Spinal cord (tissue), 10 donors: Measurements from ENCODE around the gene VPS33A. TPM values are rescaled to one million over a fixed set of nuclear protein-coding genes. Genes with fewer than 3 reads are reported as not detected.

Source experiments
- DNase-seq, 6 donors: peaks; one replicate each; pipeline versions ENCODE4 v3.0.0 to v3.0.0-alpha.2; 2013 to 2015; ENCODE audit warnings: low spot score in 6 of 6, low read depth in 4 of 6
- H3K27ac ChIP-seq: one replicate; pipeline ENCODE4 v1.5.1; 2013; ENCODE audit warnings: low read depth, low read length, control low read depth
- H3K27me3 ChIP-seq: one replicate; pipeline ENCODE4 v1.6.1; 2013; ENCODE audit warnings: low read length; ENCODE audit not compliant: control insufficient read depth, insufficient read depth
- H3K36me3 ChIP-seq: one replicate; pipeline ENCODE4 v1.6.1; 2013; ENCODE audit warnings: low read length; ENCODE audit not compliant: control insufficient read depth, insufficient read depth
- H3K4me1 ChIP-seq: one replicate; pipeline ENCODE4 v1.6.1; 2013; ENCODE audit warnings: low read length; ENCODE audit not compliant: control insufficient read depth, insufficient read depth
- H3K4me3 ChIP-seq: one replicate; pipeline ENCODE4 v1.5.1; 2013; ENCODE audit warnings: low read depth, low read length, control low read depth
- H3K9me3 ChIP-seq: one replicate; pipeline ENCODE4 v1.6.1; 2013; ENCODE audit warnings: low read length; ENCODE audit not compliant: control insufficient read depth, insufficient read depth
- WGBS: methylation state at CpG from one replicate; pipeline ENCODE4 v1.1.5; 2013; ENCODE audit warnings: missing lambda C conversion rate; ENCODE audit not compliant: insufficient coverage; 5-methylcytosine and 5-hydroxymethylcytosine counted together
- polyA plus RNA-seq, 2 donors: library from polyadenylated mRNA; unstranded; fragments of 120-200 nt; gene quantifications; one replicate each; pipeline ENCODE4 v1.2.1, GENCODE V29; 2013; ENCODE audit not compliant: insufficient read length in 2 of 2
- small RNA-seq: library from RNA; depleted of rRNA; stranded (forward); fragments of <200 nt; gene quantifications from one replicate; pipeline ENCODE3, GENCODE V24; 2014; ENCODE audit warnings: low replicate concordance
- total RNA-seq, 2 donors: library from RNA; depleted of rRNA in 1 of 2; stranded (reverse); fragments of 120-200 nt in 1 of 2; fragments of >200 nt in 1 of 2; gene quantifications; one replicate each; pipeline versions ENCODE4 v1.2.3 to v1.2.4, GENCODE V29; 2013 to 2014
- donor health status: healthy.

VPS33A gene
- total and polyA plus RNA-seq, 4 donors, result 19.5 to 29.2 (median 23.2) TPM

DNA sequence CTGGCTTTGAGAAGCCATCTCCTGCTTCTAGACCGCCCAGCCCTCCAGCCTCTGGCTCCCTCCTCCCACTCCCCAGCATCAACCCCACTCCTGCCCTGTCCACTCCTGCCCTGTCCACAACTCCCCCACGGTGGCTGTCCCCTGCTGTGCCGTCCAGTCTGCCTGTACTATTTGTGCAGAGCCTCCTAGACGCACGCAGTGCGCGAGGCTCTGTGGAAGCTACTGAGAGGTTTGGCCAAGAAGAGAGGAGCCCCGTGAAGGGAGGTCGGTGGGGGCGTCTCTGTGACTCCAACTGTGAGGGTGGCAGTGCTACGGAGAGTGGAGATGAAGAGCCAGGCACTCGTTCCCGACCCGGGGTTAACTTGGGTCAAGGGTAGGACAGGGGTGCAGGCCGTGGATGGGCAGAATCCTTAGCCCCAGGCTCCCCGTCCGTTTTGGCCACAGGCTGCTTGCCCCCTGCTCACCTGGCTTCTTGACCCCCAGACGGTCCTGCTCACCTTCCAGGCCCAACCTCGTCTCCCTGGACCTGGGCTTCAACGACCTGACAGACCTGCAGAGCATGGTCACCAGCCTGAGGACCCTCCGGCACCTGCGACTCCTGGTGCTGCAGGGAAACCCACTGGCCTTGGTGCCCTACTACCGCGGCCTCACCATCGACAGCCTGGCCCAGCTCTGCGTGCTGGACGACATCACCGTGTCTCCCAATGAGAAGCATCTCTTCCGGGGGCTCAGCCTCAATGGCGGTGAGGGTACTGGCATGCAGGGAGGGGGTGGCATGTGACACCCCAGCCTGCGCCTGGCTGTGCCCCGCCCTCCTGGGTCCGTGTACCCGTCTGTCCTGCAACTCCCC is 76.4 kb downstream of the VPS33A start:
- DNase-seq, result no peak
- H3K9me3 ChIP-seq, result no peaks in the 10 kb centered on the region
- no peaks in the 10 kb centered on the region for H3K4me1 ChIP-seq
- H3K27me3 ChIP-seq, result no peaks in the 10 kb centered on the region
- peaks cover 7% of the 10 kb centered on the region for H3K36me3 ChIP-seq
- no peak overlapping the region for H3K27ac ChIP-seq
- H3K4me3 ChIP-seq, result no peak overlapping the region
- WGBS, result 88% methylated on average over 28 of the region's 34 CpGs

DNA sequence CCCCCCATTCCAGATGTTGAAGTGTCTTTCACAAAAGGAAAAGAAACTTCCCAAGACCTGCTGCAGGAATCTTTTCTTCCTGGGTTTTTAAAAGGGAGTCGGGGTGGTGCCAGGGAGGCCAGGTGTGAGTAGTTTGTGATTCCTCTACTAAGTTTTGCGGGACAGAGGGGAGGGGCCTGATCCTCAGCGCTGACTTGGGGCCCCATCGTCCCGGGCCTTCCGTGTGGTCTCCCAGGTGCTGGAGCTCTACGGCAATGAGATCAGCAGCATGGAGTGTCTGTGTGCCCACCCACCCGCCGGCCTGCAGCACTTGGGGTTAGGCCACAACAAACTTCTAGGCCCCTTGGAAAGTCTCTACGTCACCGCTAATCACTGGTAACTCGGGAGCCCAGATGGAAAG is 78.8 kb downstream of the VPS33A start:
- no peak for DNase-seq
- 70% methylated on average over 9 of the region's 12 CpGs for WGBS
- Histone ChIP-seq H3K27ac (no peak overlapping the region), H3K27me3 (peaks cover 3% of the 10 kb centered on the region), H3K4me1 (peaks cover 5% of the 10 kb centered on the region), H3K36me3 (peaks cover 9% of the 10 kb centered on the region), H3K4me3 (no peak overlapping the region), H3K9me3 (no peaks in the 10 kb centered on the region)

DNA sequence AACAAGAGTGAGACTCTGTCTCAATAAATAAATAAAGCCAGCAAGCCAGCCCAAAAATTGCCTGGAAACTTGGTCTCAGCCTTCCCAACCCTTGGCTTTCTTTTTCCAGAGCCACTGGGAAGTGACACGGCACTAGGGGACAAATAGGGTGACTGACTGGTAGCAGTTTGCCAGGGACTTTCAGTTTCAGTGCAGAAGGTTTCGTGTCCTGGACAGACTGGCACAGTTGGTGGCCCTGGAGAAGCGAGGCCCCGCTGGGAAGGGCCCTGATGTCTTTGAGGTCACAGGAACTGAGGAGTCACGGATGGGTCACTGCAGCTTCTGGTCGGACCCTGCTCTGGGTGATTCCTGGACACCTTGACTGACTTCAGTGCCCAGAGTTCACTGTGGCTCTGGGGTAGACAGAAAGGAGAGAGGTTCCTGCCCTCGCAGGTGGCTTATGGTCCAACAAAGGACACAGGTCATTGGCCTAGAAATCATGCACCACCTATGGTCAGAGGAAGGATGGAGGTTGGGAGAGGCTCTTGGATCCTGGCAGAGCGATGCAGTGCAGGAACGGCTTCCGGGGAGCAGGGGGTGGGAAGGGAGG is 80.7 kb downstream of the VPS33A start:
- no peak for DNase-seq
- Histone ChIP-seq H3K4me3 (no peak overlapping the region), H3K27me3 (peaks cover 3% of the 10 kb centered on the region), H3K4me1 (peaks cover 5% of the 10 kb centered on the region), H3K36me3 (peaks cover 9% of the 10 kb centered on the region), H3K9me3 (no peaks in the 10 kb centered on the region), H3K27ac (no peak overlapping the region)
- WGBS, result 87% methylated on average over 8 of the region's 10 CpGs

DNA sequence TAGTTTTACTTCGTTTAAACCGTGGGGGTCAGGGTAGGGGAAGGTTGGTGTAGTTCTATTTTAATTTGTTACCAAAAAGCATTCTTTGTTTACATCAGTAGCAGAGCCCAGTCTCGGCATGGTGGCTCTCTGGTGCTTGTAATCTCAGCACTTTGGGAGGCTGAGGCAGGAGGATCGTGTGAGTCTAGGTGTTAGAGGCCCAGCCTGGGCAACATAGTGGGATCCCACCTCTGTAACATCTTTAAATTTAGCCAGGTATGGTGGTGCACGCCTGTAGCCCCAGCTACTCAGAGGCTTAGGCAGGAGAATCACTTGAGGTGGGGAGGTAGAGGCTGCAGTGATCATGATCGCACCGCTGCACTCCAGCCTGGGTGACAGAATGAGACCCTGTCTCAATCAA is 81.2 kb downstream of the VPS33A start:
- no peak overlapping the region for H3K27ac ChIP-seq
- DNase-seq, result no peak
- H3K4me1 ChIP-seq, result peaks cover 5% of the 10 kb centered on the region
- peaks cover 3% of the 10 kb centered on the region for H3K27me3 ChIP-seq
- peaks cover 7% of the 10 kb centered on the region for H3K36me3 ChIP-seq
- 95% methylated on average over 4 of the region's 7 CpGs for WGBS
- H3K9me3 ChIP-seq, result no peaks in the 10 kb centered on the region
- no peak overlapping the region for H3K4me3 ChIP-seq

DNA sequence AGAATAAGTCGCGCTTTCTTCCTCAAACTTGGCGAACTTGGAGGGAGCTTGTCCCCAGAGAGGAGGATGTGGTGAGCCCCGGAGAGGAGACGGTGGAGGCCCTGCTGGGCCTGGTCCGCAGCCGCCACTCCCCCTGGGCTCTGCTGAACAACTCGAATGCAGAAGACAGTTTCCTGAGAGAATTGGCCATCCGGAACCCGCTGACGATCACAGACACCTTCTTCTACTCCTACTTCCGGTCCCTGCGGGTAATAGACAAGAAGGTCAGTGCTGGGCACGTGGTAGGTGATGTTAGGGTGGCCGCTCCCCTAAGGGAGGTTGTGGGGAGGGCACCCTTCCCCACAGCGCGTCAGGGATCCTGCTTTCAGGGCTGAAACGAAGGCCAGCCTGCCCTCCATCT is 81.8 kb downstream of the VPS33A start:
- peaks cover 6% of the 10 kb centered on the region for H3K36me3 ChIP-seq
- no peak overlapping the region for H3K4me3 ChIP-seq
- no peaks in the 10 kb centered on the region for H3K9me3 ChIP-seq
- peaks cover 5% of the 10 kb centered on the region for H3K4me1 ChIP-seq
- no peak for DNase-seq
- no peak overlapping the region for H3K27ac ChIP-seq
- H3K27me3 ChIP-seq, result peaks cover 3% of the 10 kb centered on the region
- WGBS, result 81% methylated on average over 8 of the region's 18 CpGs

DNA sequence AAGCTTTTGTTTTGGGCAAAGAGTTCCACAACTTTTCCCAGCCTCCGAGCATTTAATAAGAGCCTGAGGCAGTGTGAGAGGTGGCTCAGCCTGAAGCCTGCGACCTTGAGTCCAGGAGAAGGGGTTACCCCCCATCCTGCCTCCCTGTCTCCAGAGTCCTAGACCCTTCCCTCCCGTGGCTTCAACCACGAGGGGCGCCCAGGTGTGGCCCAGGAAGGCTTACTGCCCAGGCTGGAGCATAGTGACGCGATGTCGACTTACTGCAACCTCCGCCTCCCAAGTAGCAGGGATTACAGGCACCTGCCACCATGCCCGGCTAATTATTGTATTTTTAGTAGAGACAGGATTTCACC is 82.7 kb downstream of the VPS33A start:
- no peak for DNase-seq
- no peak overlapping the region for H3K27ac ChIP-seq
- H3K27me3 ChIP-seq, result peaks cover 3% of the 10 kb centered on the region
- peak overlapping the region; percentile 43 for H3K4me3 ChIP-seq
- 39% methylated on average over 4 of the region's 10 CpGs for WGBS
- peaks cover 5% of the 10 kb centered on the region for H3K4me1 ChIP-seq
- H3K9me3 ChIP-seq, result no peaks in the 10 kb centered on the region
- H3K36me3 ChIP-seq, result peaks cover 6% of the 10 kb centered on the region

DNA sequence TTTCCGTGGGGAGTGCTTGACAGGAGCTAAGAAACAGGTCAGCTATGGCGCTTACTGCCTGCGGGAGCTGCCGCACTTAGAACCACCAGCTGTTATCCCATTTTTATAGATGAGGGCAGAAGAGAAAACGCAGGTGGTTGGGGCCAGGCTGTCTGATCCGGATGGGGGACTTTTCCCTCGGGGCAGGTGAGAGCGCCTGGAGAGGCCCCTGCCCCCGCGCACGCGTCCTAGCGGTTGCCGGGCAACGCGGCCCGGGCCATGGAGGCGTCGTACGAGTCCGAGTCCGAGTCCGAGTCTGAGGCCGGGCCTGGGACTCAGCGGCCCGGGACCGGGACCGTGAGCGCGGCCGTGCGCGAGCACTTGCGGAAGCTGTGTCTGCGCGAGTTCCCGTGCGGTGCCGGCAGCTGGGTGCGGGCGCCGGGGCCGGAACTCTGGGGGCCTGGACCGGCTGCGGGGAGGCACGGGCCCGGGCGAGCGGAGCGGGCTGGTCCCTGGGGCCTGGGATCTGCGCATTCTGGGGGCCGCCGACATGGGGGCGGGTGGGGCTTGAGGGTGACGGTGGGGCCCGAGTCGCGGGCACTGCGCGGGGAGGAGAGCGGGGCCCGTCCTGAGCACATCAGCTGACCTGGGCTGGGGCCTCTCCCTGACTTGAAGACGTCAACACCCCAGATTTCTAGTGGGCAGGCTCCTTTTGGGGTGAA is 83.3 kb downstream of the VPS33A start, which contains the start of gene LRRC43:
Gene LRRC43 (plus strand): TSS at position 237 of the 701 bp plus-strand sequence. CDS start 22 bp downstream, at position 259.
- Histone ChIP-seq H3K36me3 (peaks cover 6% of the 10 kb centered on the region), H3K27ac (no peak within 1 kb of the TSS), H3K4me3 (peak within 1 kb of the TSS; percentile 43), H3K27me3 (peaks cover 3% of the 10 kb centered on the region), H3K4me1 (peaks cover 5% of the 10 kb centered on the region), H3K9me3 (no peaks in the 10 kb centered on the region)
- DNase-seq, result peak in 2 of 6 donors; percentile 63 to 72
- WGBS, result 1% methylated on average over 61 of the region's 63 CpGs

Small RNAs within 50 kb of the gene (small RNA-seq; reads per million reads assigned to genes)
- gene DIABLO, result 0.47 reads per million, percentile 53 among the genes with 10 or more reads in this experiment

Other genes with a start within 250 kb of the VPS33A start
- 10 to 100 TPM; 17.9 to 21.6 TPM for gene BCL7A, start 244.6 kb downstream of the VPS33A start, total RNA-seq
- 10 to 100 TPM; 41.7 to 45.6 TPM for gene BCL7A, start 244.6 kb downstream of the VPS33A start, polyA plus RNA-seq
- 10 to 100 TPM; 10.3 to 17.7 TPM for gene MLXIP, start 187.7 kb downstream of the VPS33A start, total RNA-seq
- 10 to 100 TPM; 30.5 to 46.6 TPM for gene MLXIP, start 187.7 kb downstream of the VPS33A start, polyA plus RNA-seq
- gene IL31, start 92.3 kb downstream of the VPS33A start, total RNA-seq, result not detected
- gene IL31, start 92.3 kb downstream of the VPS33A start, polyA plus RNA-seq, result not detected
- 1 to 10 TPM; 4.6 to 8.9 TPM for gene LRRC43, start 83.4 kb downstream of the VPS33A start, total RNA-seq
- gene LRRC43, start 83.4 kb downstream of the VPS33A start, polyA plus RNA-seq, result 1 to 10 TPM; 7.1 to 8.4 TPM
- 1 to 10 TPM; 1.3 to 6.0 TPM for gene B3GNT4, start 62.8 kb downstream of the VPS33A start, total RNA-seq
- 1 to 10 TPM; 4.5 to 7.6 TPM for gene B3GNT4, start 62.8 kb downstream of the VPS33A start, polyA plus RNA-seq
- gene DIABLO, start 40.4 kb downstream of the VPS33A start, total RNA-seq, result 10 to 100 TPM; 66.6 to 71.6 TPM
- gene DIABLO, start 40.4 kb downstream of the VPS33A start, polyA plus RNA-seq, result 10 to 100 TPM; 54.9 to 74.9 TPM
- 10 to 100 TPM; 52.1 to 53.6 TPM for gene CLIP1, start 156.2 kb upstream of the VPS33A start, total RNA-seq
- gene CLIP1, start 156.2 kb upstream of the VPS33A start, polyA plus RNA-seq, result 10 to 100 TPM; 52.2 to 53.6 TPM
- 10 to 100 TPM; 25.7 to 30.2 TPM for gene ZCCHC8, start 234.4 kb upstream of the VPS33A start, total RNA-seq
- 10 to 100 TPM; 32.3 to 40.3 TPM for gene ZCCHC8, start 234.4 kb upstream of the VPS33A start, polyA plus RNA-seq